ENCODE measurements around the gene SHLD1.
"Not testable (repeated sequence)": the region's sequence is repeated elsewhere in the genome, so short reads cannot be mapped to it uniquely, and the experiment has no call there.

SHLD1 gene

DNA sequence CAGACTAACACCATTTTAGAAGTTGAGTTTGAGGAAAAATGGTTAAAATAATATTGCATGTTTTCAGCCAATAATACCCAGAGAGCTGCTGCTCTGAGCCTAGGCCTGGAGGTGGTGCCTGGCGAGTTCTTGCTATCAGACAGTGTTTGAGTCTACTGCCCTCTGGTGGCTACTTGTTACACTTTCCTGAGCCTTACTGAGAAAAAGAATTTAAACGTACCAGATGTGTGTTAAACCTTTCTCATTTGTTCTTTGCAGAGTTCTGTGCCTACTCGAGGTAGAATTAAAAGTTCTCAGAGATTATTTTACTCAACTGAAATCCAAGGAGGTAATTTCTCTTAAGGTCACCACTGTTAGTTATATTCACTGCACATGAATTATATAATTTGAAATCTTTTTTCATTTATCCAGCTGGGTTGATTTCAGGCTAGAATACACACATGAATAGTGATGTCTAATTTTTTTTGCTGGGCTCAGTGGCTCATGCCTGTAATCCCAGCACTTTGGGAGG lies 38.2 kb downstream of the SHLD1 start:
- TF ChIP-seq, protein P1, sequence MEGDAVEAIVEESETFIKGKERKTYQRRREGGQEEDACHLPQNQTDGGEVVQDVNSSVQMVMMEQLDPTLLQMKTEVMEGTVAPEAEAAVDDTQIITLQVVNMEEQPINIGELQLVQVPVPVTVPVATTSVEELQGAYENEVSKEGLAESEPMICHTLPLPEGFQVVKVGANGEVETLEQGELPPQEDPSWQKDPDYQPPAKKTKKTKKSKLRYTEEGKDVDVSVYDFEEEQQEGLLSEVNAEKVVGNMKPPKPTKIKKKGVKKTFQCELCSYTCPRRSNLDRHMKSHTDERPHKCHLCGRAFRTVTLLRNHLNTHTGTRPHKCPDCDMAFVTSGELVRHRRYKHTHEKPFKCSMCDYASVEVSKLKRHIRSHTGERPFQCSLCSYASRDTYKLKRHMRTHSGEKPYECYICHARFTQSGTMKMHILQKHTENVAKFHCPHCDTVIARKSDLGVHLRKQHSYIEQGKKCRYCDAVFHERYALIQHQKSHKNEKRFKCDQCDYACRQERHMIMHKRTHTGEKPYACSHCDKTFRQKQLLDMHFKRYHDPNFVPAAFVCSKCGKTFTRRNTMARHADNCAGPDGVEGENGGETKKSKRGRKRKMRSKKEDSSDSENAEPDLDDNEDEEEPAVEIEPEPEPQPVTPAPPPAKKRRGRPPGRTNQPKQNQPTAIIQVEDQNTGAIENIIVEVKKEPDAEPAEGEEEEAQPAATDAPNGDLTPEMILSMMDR (IDR thresholded peaks at IDR 0.05; ENCODE audit: insufficient read depth, low read depth, low read length, missing control alignments): peak; percentile 75
- DNase-seq (ENCODE audit: low read depth): peak; percentile 95
- no peak overlapping the region for H3K4me3 ChIP-seq (ENCODE audit: low read depth, low read length)

DNA sequence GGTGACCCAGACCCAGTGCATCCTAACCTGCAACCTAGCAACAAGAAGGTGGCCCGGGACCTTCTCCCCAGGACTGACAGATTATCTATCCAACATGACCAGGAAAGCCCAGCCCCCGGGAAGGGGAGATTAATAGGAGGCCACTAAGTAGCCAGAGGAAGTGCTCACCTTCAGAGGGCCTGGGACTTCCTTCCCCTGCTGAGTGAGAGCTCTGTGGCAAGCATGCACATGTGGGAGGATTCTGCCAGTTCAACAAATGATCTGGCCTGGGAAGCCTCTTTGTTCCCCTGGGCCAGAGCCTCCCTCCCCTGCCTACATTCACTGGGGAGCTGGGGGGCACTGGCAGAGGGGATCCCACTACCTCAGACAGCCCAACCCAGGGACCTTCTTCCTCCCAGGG lies 39.6 kb downstream of the SHLD1 start:
- TF ChIP-seq, protein P1 (IDR thresholded peaks at IDR 0.05; ENCODE audit: insufficient read depth, low read depth, low read length, missing control alignments): no peak
- no peak for DNase-seq (ENCODE audit: low read depth)
- H3K4me3 ChIP-seq (ENCODE audit: low read depth, low read length): no peak overlapping the region

- TF ChIP-seq, protein P1 (IDR thresholded peaks at IDR 0.05; ENCODE audit: insufficient read depth, low read depth, low read length, missing control alignments): no peak
- DNase-seq (ENCODE audit: low read depth): no peak
- H3K4me3 ChIP-seq (ENCODE audit: low read depth, low read length): no peak overlapping the region
Observed at GRCh38 chr20:5793916-5794315, 43.7 kb downstream of the SHLD1 start.

DNA sequence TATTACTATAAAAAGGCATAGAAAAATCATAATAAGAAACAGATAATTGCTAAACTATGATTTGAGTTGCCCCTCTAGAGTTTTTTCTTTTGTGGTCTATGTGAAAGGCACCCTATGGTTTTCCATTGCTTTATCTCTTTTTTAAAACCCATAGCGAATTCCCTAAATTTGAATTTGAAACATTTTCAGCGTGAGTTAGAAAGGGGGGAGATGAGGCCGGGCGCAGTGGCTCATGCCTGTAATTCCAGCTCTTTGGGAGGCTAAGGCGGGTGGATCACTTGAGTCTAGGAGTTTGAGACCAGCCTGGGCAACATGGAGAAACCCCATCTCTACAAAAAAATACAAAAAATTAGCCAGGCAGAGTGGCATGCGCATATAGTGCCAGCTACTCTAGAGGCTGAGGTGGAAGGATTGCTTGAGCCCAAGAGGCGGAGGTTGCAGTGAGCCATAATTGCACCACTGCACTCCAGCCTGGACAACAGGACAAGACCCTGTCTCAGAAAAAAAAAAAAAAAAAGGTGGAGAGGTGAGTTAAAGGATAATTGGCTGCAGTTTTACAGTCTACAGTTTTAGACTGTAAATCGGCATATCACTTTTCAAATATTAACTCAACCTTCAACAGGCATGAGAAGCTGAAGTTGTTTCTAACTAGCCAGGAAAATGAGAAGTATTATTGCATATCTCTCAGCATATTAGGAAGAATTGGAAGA lies 46.3 kb downstream of the SHLD1 start:
- TF ChIP-seq, protein P1 (IDR thresholded peaks at IDR 0.05; ENCODE audit: insufficient read depth, low read depth, low read length, missing control alignments): no peak
- H3K4me3 ChIP-seq (ENCODE audit: low read depth, low read length): no peak overlapping the region
- no peak for DNase-seq (ENCODE audit: low read depth)

GRCh38 chr20:5797165-5797564 lies 47.0 kb downstream of the SHLD1 start:
- H3K4me3 ChIP-seq (ENCODE audit: low read depth, low read length): no peak overlapping the region
- TF ChIP-seq, protein P1 (IDR thresholded peaks at IDR 0.05; ENCODE audit: insufficient read depth, low read depth, low read length, missing control alignments): no peak
- no peak for DNase-seq (ENCODE audit: low read depth)

DNA sequence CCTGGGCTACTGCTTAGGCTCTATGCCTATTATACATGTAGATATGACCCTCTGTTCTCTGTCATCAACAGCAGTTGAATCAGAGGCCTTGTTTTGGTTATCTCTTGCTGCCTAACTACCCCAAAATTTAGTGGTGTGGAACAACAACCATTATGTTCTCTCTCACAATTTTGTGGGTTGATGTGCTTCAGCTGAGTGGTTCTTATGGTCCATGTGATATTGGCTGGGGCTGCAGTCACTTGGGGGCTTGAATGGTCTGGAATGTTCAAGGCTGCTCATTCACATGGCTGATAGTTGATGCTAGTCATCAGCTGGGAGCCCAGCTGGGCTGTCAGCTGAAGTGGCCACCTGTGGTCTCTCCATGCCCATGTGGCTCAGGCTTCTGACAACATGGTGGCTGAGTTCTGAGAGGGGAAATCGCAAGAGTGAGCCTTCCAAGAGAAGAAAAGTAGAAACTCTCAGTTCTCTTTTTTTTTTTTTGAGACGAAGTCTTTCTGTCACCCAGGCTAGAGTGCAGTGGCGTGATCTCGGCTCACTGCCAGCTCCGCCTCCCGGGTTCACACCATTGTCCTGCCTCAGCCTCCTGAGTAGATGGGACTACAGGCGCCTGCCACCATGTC lies 47.8 kb downstream of the SHLD1 start:
- no peak overlapping the region for H3K4me3 ChIP-seq (ENCODE audit: low read depth, low read length)
- peak; percentile 88 for DNase-seq (ENCODE audit: low read depth)

GRCh38 chr20:5803754-5804303 lies 53.6 kb downstream of the SHLD1 start:
- not testable (repeated sequence) for DNase-seq (ENCODE audit: low read depth); H3K4me3 ChIP-seq (ENCODE audit: low read depth, low read length)

More for the DNA sequence above, 47.8 kb downstream of the SHLD1 start:
- TF ChIP-seq, protein P1 (IDR thresholded peaks at IDR 0.05; ENCODE audit: insufficient read depth, low read depth, low read length, missing control alignments): no peak

Data from GM12865 (cell line).